Measurements from ENCODE around the gene ZNF444.

GRCh38 chr19:56142087-56142787, 1.1 kb downstream of the ZNF444 start:
- TF ChIP-seq POLR2A (IDR thresholded peaks at IDR 0.05; ENCODE audit: low read depth, low read length) (no peak), FOS (IDR thresholded peaks at IDR 0.05; ENCODE audit: borderline replicate concordance, insufficient read depth, low read length) (no peak), CTCF (IDR thresholded peaks at IDR 0.05; ENCODE audit: extremely low read depth in 1 of 2, insufficient read depth in 1 of 2, low read depth in 1 of 2, low read length in 2 of 2) (no peak)

Data from endothelial cell of umbilical vein (primary cell).